ENCODE data around the gene TMEM232. TPM values are rescaled to one million over a fixed set of nuclear protein-coding genes. Genes with fewer than 3 reads are reported as not detected.

TMEM232 gene
- total RNA-seq, 2 donors from 2014 or later, result 13.3 TPM; not detected in 1

DNA sequence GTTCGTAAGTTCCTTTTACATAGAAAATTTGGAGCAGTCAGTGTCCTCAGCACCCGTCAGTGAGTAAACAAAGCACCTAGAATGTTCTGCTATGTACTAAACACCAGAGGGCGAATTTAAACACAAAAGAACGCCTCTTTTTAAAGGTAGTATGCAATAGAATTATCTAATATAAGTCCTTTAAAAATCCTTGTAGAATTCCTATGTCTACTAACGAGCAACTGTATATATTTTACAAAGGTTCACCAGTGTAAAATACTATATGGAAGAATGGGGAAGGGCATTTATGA, 499 bp upstream of the TMEM232 start:
- Histone ChIP-seq H3K36me3 (no peaks in the 10 kb centered on the region), H3K27me3 (replicated peaks; ENCODE audit: insufficient read depth) (no peaks in the 10 kb centered on the region), H3K27ac (no peak overlapping the region), H3K9me3 (no peaks in the 10 kb centered on the region), H3K4me1 (ENCODE audit: control insufficient read depth in 1 of 2, low read depth in 2 of 2) (peaks cover 0 to 4% of the 10 kb centered on the region in 2 donors), H3K4me3 (peak overlapping the region; percentile 64)
- no peak for DNase-seq (ENCODE audit: low spot score)
- TF ChIP-seq, protein P1, sequence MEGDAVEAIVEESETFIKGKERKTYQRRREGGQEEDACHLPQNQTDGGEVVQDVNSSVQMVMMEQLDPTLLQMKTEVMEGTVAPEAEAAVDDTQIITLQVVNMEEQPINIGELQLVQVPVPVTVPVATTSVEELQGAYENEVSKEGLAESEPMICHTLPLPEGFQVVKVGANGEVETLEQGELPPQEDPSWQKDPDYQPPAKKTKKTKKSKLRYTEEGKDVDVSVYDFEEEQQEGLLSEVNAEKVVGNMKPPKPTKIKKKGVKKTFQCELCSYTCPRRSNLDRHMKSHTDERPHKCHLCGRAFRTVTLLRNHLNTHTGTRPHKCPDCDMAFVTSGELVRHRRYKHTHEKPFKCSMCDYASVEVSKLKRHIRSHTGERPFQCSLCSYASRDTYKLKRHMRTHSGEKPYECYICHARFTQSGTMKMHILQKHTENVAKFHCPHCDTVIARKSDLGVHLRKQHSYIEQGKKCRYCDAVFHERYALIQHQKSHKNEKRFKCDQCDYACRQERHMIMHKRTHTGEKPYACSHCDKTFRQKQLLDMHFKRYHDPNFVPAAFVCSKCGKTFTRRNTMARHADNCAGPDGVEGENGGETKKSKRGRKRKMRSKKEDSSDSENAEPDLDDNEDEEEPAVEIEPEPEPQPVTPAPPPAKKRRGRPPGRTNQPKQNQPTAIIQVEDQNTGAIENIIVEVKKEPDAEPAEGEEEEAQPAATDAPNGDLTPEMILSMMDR (IDR thresholded peaks at IDR 0.05), result no peak
- no peak for ATAC-seq (ENCODE audit: insufficient number of reproducible peaks, low FRiP score, low read depth)

DNA sequence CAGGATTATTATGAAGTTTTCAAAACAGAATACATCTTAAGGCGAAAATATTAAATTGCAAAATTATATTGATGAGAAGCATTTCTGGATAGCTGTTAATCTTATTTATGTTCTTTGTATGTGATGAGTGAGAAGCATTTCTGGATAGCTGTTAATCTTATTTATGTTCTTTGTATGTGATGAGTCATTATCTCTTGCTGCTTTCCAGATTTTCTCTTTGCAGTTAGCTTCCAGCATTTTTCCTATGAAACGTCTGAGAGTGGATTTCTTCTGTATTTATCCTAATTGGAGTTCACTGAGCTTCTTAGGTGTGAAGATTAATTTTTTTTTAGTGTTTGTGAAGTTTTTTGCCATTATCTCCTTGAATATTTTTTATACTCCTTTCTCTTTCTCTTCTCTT, 8.2 kb downstream of the TMEM232 start:
- no peak for ATAC-seq (ENCODE audit: insufficient number of reproducible peaks, low FRiP score, low read depth)
- DNase-seq (ENCODE audit: low spot score), result no peak
- H3K4me3 ChIP-seq, result no peak overlapping the region
- TF ChIP-seq, protein P1 (IDR thresholded peaks at IDR 0.05), result no peak
- H3K9me3 ChIP-seq, result no peaks in the 10 kb centered on the region
- no peaks in the 10 kb centered on the region for H3K36me3 ChIP-seq
- H3K27me3 ChIP-seq (replicated peaks; ENCODE audit: insufficient read depth), result no peaks in the 10 kb centered on the region
- no peak overlapping the region for H3K27ac ChIP-seq
- no peaks in the 10 kb centered on the region for H3K4me1 ChIP-seq (ENCODE audit: control insufficient read depth in 1 of 2, low read depth in 2 of 2)

DNA sequence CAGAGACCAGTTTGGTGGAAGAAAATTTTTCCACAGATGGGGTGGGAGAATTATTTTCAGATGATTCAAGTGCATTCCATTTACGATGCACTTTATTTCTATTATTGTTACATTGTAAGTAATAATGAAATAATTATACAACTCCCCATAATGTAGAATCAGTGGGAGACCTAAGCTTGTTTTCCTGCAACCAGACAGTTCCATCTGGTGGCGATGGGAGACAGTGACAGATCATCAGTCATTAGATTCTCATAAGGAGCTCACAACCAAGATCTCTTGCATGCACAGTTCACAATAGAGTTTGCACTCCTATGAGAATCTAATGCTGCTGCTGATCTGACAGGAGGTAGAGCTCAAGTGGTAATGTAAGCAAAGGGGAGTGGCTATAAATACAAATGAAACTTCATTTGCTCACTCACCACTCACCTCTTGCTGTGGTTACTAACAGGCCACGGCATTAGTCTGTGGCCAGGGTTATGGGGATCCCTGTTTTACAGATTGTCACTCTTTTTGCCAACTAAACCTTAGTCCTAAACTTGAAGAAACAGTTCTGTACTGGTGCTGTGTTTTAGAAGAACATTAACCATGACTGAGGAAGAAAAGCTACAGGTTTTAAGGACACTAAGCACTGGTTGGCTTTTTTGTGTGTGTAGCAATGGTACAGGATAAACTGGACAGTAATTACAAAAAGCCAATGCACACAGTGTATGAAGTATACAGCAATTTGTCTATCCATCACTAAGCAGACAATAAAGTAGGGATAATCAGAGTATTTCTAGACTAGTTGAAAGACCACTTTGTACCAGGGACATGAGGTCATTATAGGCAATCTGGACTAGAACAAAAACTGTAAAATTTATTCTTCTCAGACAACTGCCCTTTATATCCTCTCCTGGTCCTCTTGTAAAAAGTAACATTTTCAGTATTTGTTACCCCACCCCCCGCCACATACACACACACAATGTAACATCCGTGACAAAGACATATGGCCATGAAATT, 9.9 kb downstream of the TMEM232 start:
- no peak for DNase-seq (ENCODE audit: low spot score)
- TF ChIP-seq, protein P1 (IDR thresholded peaks at IDR 0.05), result no peak
- ATAC-seq (ENCODE audit: insufficient number of reproducible peaks, low FRiP score, low read depth), result no peak

DNA sequence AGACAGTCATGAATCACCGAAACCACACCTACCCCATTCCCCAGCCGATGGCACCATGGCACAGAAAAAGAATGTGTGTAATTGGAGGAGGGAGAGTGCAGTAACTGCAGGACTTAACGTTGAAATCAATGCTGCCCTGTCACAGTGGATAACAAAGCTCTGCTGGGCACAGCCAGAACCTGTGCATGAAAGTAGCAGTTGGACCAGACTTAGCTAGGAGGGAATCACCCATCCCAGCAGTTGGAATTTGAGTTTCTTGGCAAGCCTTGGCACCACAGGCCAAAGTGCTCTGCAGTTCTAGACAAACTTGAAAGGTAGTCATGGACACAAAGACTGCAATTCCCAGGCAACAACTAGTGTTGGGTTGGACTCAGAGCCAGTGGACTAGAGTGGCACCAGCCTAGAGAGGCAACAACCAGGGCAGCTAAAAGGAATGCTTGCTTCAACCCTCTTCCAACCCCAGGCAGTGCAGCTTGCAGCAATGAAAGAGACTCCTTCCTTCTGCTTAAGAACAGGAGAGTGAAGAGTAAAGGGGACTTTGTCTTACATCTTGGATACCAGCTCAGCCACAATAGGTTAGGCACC, 19.1 kb downstream of the TMEM232 start:
- H3K36me3 ChIP-seq, result no peaks in the 10 kb centered on the region
- ATAC-seq (ENCODE audit: insufficient number of reproducible peaks, low FRiP score, low read depth), result no peak
- H3K4me3 ChIP-seq, result no peak overlapping the region
- no peak overlapping the region for H3K27ac ChIP-seq
- TF ChIP-seq, protein P1 (IDR thresholded peaks at IDR 0.05), result no peak
- peaks cover 8 to 21% of the 10 kb centered on the region in 2 donors for H3K4me1 ChIP-seq (ENCODE audit: control insufficient read depth in 1 of 2, low read depth in 2 of 2)
- H3K27me3 ChIP-seq (replicated peaks; ENCODE audit: insufficient read depth), result no peaks in the 10 kb centered on the region
- DNase-seq (ENCODE audit: low spot score), result no peak
- H3K9me3 ChIP-seq, result no peaks in the 10 kb centered on the region

More for the DNA sequence above, 9.9 kb downstream of the TMEM232 start:
- Histone ChIP-seq H3K36me3 (no peaks in the 10 kb centered on the region), H3K4me3 (no peak overlapping the region), H3K27ac (no peak overlapping the region), H3K27me3 (replicated peaks; ENCODE audit: insufficient read depth) (no peaks in the 10 kb centered on the region), H3K4me1 (ENCODE audit: control insufficient read depth in 1 of 2, low read depth in 2 of 2) (no peaks in the 10 kb centered on the region), H3K9me3 (no peaks in the 10 kb centered on the region)

DNA sequence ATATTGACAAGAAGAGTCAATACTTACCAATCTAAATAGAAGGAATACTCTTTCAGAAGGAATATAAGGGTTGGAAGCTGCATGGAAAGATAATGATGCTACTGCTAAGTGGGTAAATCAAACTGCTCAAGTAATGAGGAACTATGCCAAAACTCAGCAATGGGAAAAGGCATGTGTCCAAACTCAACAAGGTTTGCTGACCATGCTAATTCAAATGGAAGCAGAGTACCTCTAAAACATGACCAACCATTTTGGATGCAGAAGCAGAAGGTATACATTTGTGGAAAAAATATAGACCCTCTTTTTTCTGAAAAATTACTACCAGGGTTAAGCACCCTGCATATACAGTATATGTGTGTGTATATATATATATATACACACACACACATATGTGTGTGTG, 21.1 kb downstream of the TMEM232 start:
- no peak for DNase-seq (ENCODE audit: low spot score)
- no peaks in the 10 kb centered on the region for H3K9me3 ChIP-seq
- H3K4me1 ChIP-seq (ENCODE audit: control insufficient read depth in 1 of 2, low read depth in 2 of 2), result peaks cover 8 to 21% of the 10 kb centered on the region in 2 donors
- no peaks in the 10 kb centered on the region for H3K36me3 ChIP-seq
- H3K27me3 ChIP-seq (replicated peaks; ENCODE audit: insufficient read depth), result no peaks in the 10 kb centered on the region
- TF ChIP-seq, protein P1 (IDR thresholded peaks at IDR 0.05), result no peak
- no peak overlapping the region for H3K4me3 ChIP-seq
- H3K27ac ChIP-seq, result no peak overlapping the region
- ATAC-seq (ENCODE audit: insufficient number of reproducible peaks, low FRiP score, low read depth), result no peak
